Loucy (cell line): Measurements from ENCODE around the gene CHST11.

Experiments
- EZH2phosphoT487 ChIP-seq: fragments of 200-600 bp; IDR thresholded peaks from 2 replicates; pipeline ENCODE4 v1.6.1; 2018; ENCODE audit warnings: antibody characterized with exemption, mild to moderate bottlenecking, moderate library complexity, borderline replicate concordance
- TF ChIP-seq, protein P1 (sequence below): fragments of 200-600 bp; sonication (generic); conservative IDR thresholded peaks from 2 replicates; pipeline ENCODE4 v1.5.1; 2014; ENCODE audit warnings: mild to moderate bottlenecking, antibody characterized with exemption, low read length

DNA sequence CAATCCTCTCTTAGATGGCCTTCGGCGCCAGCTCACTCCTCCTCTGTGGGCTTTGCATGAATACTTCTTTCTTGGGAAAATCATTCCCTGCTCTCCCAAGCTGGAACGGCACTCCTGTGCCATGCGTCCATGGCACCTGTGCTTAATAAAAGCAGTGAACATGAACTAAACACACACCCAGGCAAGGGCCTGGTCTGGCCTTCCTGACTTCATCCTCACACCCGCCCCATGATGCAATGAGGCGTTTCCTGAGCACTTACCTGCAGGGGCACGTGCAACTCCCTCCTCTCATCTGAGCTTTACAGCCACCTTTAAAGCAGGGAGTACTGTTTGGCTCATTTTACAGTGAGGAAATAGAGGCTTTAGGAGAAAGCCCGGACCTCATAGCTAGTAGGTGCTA lies 281.6 kb downstream of the CHST11 start:
- TF ChIP-seq, protein P1, sequence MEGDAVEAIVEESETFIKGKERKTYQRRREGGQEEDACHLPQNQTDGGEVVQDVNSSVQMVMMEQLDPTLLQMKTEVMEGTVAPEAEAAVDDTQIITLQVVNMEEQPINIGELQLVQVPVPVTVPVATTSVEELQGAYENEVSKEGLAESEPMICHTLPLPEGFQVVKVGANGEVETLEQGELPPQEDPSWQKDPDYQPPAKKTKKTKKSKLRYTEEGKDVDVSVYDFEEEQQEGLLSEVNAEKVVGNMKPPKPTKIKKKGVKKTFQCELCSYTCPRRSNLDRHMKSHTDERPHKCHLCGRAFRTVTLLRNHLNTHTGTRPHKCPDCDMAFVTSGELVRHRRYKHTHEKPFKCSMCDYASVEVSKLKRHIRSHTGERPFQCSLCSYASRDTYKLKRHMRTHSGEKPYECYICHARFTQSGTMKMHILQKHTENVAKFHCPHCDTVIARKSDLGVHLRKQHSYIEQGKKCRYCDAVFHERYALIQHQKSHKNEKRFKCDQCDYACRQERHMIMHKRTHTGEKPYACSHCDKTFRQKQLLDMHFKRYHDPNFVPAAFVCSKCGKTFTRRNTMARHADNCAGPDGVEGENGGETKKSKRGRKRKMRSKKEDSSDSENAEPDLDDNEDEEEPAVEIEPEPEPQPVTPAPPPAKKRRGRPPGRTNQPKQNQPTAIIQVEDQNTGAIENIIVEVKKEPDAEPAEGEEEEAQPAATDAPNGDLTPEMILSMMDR: no peak
- no peak for TF ChIP-seq EZH2phosphoT487
